ENCODE data around the gene STH. TPM values are rescaled to one million over a fixed set of nuclear protein-coding genes. Genes with fewer than 3 reads are reported as not detected.

STH gene
- total RNA-seq, 1 experiment from 2014 or later, result not detected

DNA sequence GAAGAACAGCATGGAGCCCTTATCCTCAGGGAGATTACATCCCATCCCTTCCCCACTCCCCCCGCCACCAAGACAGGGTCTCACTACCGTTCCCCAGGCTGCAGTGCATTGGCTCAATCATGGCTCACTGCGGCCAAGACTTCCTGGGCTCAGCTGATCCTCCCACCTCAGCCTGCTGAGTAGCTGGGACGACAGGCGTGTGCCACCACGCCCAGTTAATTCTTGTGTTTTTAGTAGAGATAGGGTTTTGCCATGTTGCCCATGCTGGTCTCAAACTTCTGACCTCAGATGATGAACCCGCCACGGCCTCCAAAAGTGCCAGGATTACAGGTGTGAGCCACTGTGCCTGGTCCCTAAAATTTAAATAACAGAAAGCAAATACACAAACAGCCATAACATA lies 48.8 kb downstream of the STH start:
- CTCF ChIA-PET, result interaction anchor here (0.7 to 1.2 kb wide), 3 partner anchors 31 to 1841 kb away, joined by 3 read pairs; no protein-coding TSS in a partner anchor
- H3K36me3 Mint-ChIP-seq (ENCODE audit: insufficient read depth, unreplicated experiment), result peaks cover 96% of the 10 kb centered on the region
- no TSS peak for BruUV-seq (replicated peaks)
- no peaks in the 10 kb centered on the region for H3K27me3 Mint-ChIP-seq (ENCODE audit: insufficient read depth, unreplicated experiment)
- no peaks in the 10 kb centered on the region for H3K9me3 Mint-ChIP-seq (ENCODE audit: unreplicated experiment)
- POLR2A ChIA-PET, result interaction anchor here (1.9 kb wide), 1 partner anchor 9 kb away, joined by 6 read pairs; no protein-coding TSS in a partner anchor
- no peak overlapping the region for H3K27ac Mint-ChIP-seq (ENCODE audit: low read depth, unreplicated experiment)
- DNase-seq (ENCODE audit: unreplicated experiment), result no peak
- peaks cover 27% of the 10 kb centered on the region for H3K4me1 Mint-ChIP-seq (ENCODE audit: insufficient read depth, unreplicated experiment)
- intact Hi-C loops (cut with micrococcal nuclease), result no loop called here
- no peak overlapping the region for H3K4me3 Mint-ChIP-seq (ENCODE audit: unreplicated experiment)
- TF ChIP-seq, protein P1, sequence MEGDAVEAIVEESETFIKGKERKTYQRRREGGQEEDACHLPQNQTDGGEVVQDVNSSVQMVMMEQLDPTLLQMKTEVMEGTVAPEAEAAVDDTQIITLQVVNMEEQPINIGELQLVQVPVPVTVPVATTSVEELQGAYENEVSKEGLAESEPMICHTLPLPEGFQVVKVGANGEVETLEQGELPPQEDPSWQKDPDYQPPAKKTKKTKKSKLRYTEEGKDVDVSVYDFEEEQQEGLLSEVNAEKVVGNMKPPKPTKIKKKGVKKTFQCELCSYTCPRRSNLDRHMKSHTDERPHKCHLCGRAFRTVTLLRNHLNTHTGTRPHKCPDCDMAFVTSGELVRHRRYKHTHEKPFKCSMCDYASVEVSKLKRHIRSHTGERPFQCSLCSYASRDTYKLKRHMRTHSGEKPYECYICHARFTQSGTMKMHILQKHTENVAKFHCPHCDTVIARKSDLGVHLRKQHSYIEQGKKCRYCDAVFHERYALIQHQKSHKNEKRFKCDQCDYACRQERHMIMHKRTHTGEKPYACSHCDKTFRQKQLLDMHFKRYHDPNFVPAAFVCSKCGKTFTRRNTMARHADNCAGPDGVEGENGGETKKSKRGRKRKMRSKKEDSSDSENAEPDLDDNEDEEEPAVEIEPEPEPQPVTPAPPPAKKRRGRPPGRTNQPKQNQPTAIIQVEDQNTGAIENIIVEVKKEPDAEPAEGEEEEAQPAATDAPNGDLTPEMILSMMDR (IDR thresholded peaks at IDR 0.05; ENCODE audit: unreplicated experiment), result no peak

Other genes with a start within 250 kb of the STH start
- gene CRHR1, start 214.9 kb upstream of the STH start, total RNA-seq (2022), result not detected in 2 replicates
- not detected in 2 replicates for gene SPPL2C, start 154.4 kb upstream of the STH start, total RNA-seq (2022)
- gene MAPT, start 104.7 kb upstream of the STH start, total RNA-seq (2022), result 0.42 and 0.66 TPM in 2 replicates
- 67.1 and 69.0 TPM in 2 replicates for gene KANSL1, start 194.2 kb downstream of the STH start, total RNA-seq (2022)

All from MCF 10A (cell line).